Sigmoid colon (tissue), 7 donors: ENCODE measurements around the gene AKAP5. TPM values are rescaled to one million over a fixed set of nuclear protein-coding genes. Genes with fewer than 3 reads are reported as not detected.
"Not testable (repeated sequence)": the region's sequence is repeated elsewhere in the genome, so short reads cannot be mapped to it uniquely, and the experiment has no call there.

Source experiments
- DNase-seq: peaks from one replicate; pipeline ENCODE4 v3.0.0-alpha.2; 2019
- H3K27ac ChIP-seq, 4 donors: fragments of 200-600 bp; sonication (generic); one replicate each; pipeline ENCODE4 v1.5.1; 2016 to 2019; ENCODE audit warnings: mild to moderate bottlenecking in 1 of 4
- H3K27me3 ChIP-seq, 3 donors: fragments of 200-600 bp; sonication (generic); one replicate each; pipeline ENCODE4 v1.5.1; 2019; ENCODE audit warnings: mild to moderate bottlenecking in 1 of 3
- H3K36me3 ChIP-seq, 4 donors: fragments of 200-600 bp; sonication (generic); one replicate each; pipeline ENCODE4 v1.5.1; 2016 to 2019
- H3K4me1 ChIP-seq, 4 donors: fragments of 200-600 bp; sonication (generic); one replicate each; pipeline ENCODE4 v1.5.1; 2017 to 2019
- H3K4me3 ChIP-seq, 4 donors: fragments of 200-600 bp; sonication (generic); one replicate each; pipeline ENCODE4 v1.5.1; 2017 to 2019; ENCODE audit warnings: mild to moderate bottlenecking in 2 of 4, moderate library complexity in 1 of 4
- H3K9me3 ChIP-seq, 4 donors: fragments of 200-600 bp in 3 of 4; sonication (generic) in 3 of 4; one replicate each; pipeline versions ENCODE4 v1.5.1 to v1.6.1; 2013 to 2019
- EP300 ChIP-seq, 4 donors: sonication (generic); formaldehyde crosslinking; IDR thresholded peaks; one replicate each; pipeline ENCODE4 v1.6.1; 2017; ENCODE audit warnings: antibody characterized with exemption in 4 of 4
- POLR2A ChIP-seq, 2 donors: fragments of 450-650 bp; IDR thresholded peaks; one replicate each; pipeline ENCODE4 v1.6.1; 2016; ENCODE audit warnings: antibody characterized with exemption in 2 of 2, mild to moderate bottlenecking in 2 of 2, moderate library complexity in 2 of 2
- POLR2AphosphoS5 ChIP-seq, 4 donors: sonication (generic); formaldehyde crosslinking; IDR thresholded peaks; one replicate each; pipeline ENCODE4 v1.6.1; 2017; ENCODE audit warnings: antibody characterized with exemption in 4 of 4
- WGBS, 2 donors: extraction: QIAGEN DNeasy Blood & Tissue Kit; methylation state at CpG; one replicate each; pipeline ENCODE4 v1.1.7; 2013; 5-methylcytosine and 5-hydroxymethylcytosine counted together
- intact Hi-C: fragments of 100-400 bp; cut with DNase I; formaldehyde crosslinking; loops from one replicate; pipeline ENCODE4 v1.15.1; 2023
- polyA plus RNA-seq, 3 donors: library from polyadenylated mRNA; stranded (reverse); fragments of 200-250 nt; gene quantifications; one replicate each; pipeline ENCODE4 v1.2.3, GENCODE V29; 2013
- total RNA-seq, 4 donors: library from RNA; depleted of rRNA; stranded (reverse); fragments of >200 nt; gene quantifications; one replicate each; pipeline ENCODE4 v1.1.0, GENCODE V29; 2016
- TF ChIP-seq, protein P1 (sequence below), 4 experiments: fragments of 450-650 bp in 3 of 4; fragments of 200-600 bp in 1 of 4; IDR thresholded peaks; one replicate each; pipeline ENCODE4 v1.5.1; 2016 to 2019; ENCODE audit warnings: antibody characterized with exemption in 4 of 4, mild to moderate bottlenecking in 3 of 4, moderate library complexity in 2 of 4
- donor health status: healthy with polysubstance abuse.
- donor health status: Bipolar disorder and iron deficiency.
- donor health status: healthy.

Gene AKAP5
- total and polyA plus RNA-seq, 7 donors: 0.33 to 7.2 (median 1.7) TPM

DNA sequence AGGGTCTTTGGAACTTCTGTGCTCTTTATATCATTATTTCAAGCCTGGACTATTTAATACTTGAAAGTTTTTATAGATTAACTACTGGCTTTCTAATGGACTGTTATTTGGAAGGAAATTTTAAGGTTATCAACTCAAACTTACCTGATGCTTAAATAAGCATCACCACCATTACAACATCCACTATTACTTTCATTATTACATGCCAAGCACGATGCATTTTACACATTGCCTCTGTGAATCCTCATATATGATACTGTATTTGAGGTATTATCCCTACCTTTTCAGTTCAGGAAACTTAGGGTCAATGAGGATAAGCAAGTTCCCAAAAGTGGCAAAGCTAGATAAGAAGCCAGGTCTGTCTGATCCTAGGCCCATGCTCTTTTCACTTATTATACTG is 51.7 kb downstream of the AKAP5 start:
- H3K27ac ChIP-seq: no peak overlapping the region
- DNase-seq: no peak
- H3K9me3 ChIP-seq: no peaks in the 10 kb centered on the region
- peaks cover 0 to 6% (median 3%) of the 10 kb centered on the region in 4 donors for H3K36me3 ChIP-seq
- 63 to 77% methylated on average over 1 of the region's 1 CpG for WGBS, 2 donors
- no peaks in the 10 kb centered on the region for H3K27me3 ChIP-seq
- no peak overlapping the region for H3K4me3 ChIP-seq
- H3K4me1 ChIP-seq: peaks cover 0 to 36% (median 17%) of the 10 kb centered on the region in 4 donors
- TF ChIP-seq EP300 (IDR thresholded peaks at IDR 0.05) (no peak), POLR2AphosphoS5 (IDR thresholded peaks at IDR 0.05) (no peak), POLR2A (IDR thresholded peaks at IDR 0.05) (no peak)
- TF ChIP-seq, protein P1, sequence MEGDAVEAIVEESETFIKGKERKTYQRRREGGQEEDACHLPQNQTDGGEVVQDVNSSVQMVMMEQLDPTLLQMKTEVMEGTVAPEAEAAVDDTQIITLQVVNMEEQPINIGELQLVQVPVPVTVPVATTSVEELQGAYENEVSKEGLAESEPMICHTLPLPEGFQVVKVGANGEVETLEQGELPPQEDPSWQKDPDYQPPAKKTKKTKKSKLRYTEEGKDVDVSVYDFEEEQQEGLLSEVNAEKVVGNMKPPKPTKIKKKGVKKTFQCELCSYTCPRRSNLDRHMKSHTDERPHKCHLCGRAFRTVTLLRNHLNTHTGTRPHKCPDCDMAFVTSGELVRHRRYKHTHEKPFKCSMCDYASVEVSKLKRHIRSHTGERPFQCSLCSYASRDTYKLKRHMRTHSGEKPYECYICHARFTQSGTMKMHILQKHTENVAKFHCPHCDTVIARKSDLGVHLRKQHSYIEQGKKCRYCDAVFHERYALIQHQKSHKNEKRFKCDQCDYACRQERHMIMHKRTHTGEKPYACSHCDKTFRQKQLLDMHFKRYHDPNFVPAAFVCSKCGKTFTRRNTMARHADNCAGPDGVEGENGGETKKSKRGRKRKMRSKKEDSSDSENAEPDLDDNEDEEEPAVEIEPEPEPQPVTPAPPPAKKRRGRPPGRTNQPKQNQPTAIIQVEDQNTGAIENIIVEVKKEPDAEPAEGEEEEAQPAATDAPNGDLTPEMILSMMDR (IDR thresholded peaks at IDR 0.05): no peak
- intact Hi-C loops: loop anchor here (10.0 kb wide), 1 partner anchor 248 kb away; no protein-coding TSS in a partner anchor

DNA sequence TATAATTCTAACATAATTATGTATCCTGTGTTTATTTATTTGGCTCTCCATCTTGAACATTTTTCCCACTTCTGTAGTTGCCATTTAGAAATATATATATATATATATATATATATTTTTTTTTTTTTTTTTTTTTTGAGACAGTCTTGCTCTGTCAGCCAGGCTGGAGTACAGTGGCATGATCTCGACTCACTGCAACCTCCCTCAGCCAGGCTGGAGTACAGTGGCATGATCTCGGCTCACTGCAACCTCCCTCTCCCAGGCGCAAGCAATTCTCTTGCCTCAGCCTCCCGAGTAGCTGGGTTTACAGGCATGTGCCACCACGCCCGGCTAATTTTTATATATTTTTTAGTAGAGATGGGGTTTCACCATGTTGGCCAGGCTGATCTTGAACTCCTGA is 52.4 kb downstream of the AKAP5 start:
- H3K27ac ChIP-seq, DNase-seq, H3K9me3 ChIP-seq, H3K4me3 ChIP-seq, H3K27me3 ChIP-seq: not testable (repeated sequence)
- intact Hi-C loops: loop anchor here (10.0 kb wide), 1 partner anchor 247 kb away; no protein-coding TSS in a partner anchor
- Histone ChIP-seq H3K36me3 (peaks cover 0 to 13% (median 7%) of the 10 kb centered on the region in 4 donors), H3K4me1 (peaks cover 0 to 30% (median 14%) of the 10 kb centered on the region in 4 donors)
- 78 to 94% methylated on average over 6 of the region's 6 CpGs for WGBS, 2 donors

DNA sequence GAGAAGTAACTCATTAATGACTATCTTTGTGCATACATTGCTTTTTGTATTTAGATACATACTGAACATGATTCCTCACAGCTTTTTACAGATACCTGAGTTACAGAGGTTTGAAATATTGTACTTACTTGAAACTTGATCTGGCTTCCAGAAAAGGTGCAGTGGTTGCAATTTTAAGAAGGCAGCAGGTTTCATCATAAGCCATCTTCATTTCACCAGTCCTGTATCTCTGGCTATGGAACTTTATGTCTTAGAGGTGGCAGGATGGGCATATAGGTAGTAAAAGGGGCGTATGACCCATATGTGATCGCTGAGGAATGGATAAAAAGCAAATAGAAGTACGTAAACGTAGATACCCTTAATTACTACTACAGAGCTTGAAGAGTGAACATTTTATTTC is 52.9 kb downstream of the AKAP5 start:
- WGBS, 2 donors: 31 to 76% methylated on average over 4 of the region's 4 CpGs

DNA sequence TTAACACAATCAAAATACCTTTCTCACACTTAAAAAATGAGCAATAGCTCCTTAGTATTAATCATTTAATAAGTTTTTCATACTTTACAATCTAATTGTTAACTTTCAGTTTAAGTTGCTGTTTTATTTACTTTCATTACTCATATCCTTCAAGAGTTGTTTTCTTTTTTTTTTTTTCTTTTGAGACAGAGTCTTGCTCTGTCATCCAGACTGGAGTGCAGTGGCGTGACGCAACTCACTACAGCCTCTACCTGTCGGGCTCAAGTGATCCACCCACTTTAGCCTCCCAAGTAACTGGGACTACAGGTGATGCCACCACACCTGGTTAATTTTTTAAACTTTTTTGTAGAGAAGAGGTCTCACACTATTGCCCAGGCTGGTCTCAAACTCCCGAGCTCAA is 55.4 kb downstream of the AKAP5 start:
- no peak for TF ChIP-seq POLR2A (IDR thresholded peaks at IDR 0.05)
- no peak for TF ChIP-seq POLR2AphosphoS5 (IDR thresholded peaks at IDR 0.05)
- no peak for TF ChIP-seq EP300 (IDR thresholded peaks at IDR 0.05)
- TF ChIP-seq, protein P1 (IDR thresholded peaks at IDR 0.05): no peak
- WGBS, 2 donors: 91 to 92% methylated on average over 4 of the region's 4 CpGs
- no peak overlapping the region for H3K4me3 ChIP-seq
- H3K9me3 ChIP-seq: no peaks in the 10 kb centered on the region
- no peak for DNase-seq
- H3K27me3 ChIP-seq: no peaks in the 10 kb centered on the region
- H3K4me1 ChIP-seq: peaks cover 0 to 9% (median 2%) of the 10 kb centered on the region in 4 donors
- H3K36me3 ChIP-seq: peaks cover 0 to 23% (median 8%) of the 10 kb centered on the region in 4 donors
- no peak overlapping the region for H3K27ac ChIP-seq
- intact Hi-C loops: no loop called here

More for the DNA sequence above, 52.9 kb downstream of the AKAP5 start:
- H3K4me3 ChIP-seq: no peak overlapping the region
- H3K27ac ChIP-seq: no peak overlapping the region
- DNase-seq: no peak
- TF ChIP-seq POLR2A (IDR thresholded peaks at IDR 0.05): no peak
- TF ChIP-seq, protein P1 (IDR thresholded peaks at IDR 0.05): no peak
- no peak for TF ChIP-seq EP300 (IDR thresholded peaks at IDR 0.05)
- no peaks in the 10 kb centered on the region for H3K27me3 ChIP-seq
- peaks cover 0 to 18% (median 8%) of the 10 kb centered on the region in 4 donors for H3K36me3 ChIP-seq
- peaks cover 0 to 28% (median 12%) of the 10 kb centered on the region in 4 donors for H3K4me1 ChIP-seq
- intact Hi-C loops: loop anchor here (10.0 kb wide), 1 partner anchor 247 kb away; no protein-coding TSS in a partner anchor
- no peaks in the 10 kb centered on the region for H3K9me3 ChIP-seq

DNA sequence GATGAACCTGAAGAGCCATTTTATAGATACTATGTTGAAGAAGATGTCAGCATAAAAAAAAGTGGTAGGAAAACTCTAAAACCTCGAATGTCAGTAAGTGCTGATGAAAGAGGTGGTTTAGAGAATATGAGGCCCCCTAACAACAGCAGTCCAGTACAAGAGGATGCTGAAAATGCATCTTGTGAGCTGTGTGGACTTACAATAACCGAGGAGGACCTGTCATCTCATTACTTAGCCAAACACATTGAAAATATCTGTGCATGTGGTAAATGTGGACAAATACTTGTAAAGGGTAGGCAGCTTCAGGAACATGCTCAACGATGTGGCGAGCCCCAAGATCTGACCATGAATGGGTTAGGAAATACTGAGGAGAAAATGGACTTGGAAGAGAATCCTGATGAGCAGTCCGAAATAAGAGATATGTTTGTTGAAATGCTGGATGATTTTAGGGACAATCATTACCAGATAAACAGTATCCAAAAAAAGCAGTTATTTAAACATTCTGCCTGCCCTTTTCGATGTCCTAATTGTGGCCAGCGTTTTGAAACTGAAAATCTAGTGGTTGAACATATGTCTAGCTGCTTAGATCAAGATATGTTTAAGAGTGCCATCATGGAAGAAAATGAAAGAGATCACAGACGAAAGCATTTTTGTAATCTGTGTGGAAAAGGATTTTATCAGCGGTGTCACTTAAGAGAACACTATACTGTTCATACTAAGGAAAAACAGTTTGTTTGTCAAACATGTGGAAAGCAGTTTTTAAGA is 57.5 kb downstream of the AKAP5 start:
- DNase-seq: no peak
- H3K9me3 ChIP-seq: no peaks in the 10 kb centered on the region
- H3K4me3 ChIP-seq: no peak overlapping the region
- intact Hi-C loops: no loop called here
- no peaks in the 10 kb centered on the region for H3K27me3 ChIP-seq
- TF ChIP-seq, protein P1 (IDR thresholded peaks at IDR 0.05): no peak
- TF ChIP-seq EP300 (IDR thresholded peaks at IDR 0.05) (no peak), POLR2AphosphoS5 (IDR thresholded peaks at IDR 0.05) (no peak), POLR2A (IDR thresholded peaks at IDR 0.05) (no peak)
- H3K4me1 ChIP-seq: peaks cover 0 to 3% (median 0%) of the 10 kb centered on the region in 4 donors
- 85 to 86% methylated on average over 9 of the region's 9 CpGs for WGBS, 2 donors
- H3K27ac ChIP-seq: no peak overlapping the region
- H3K36me3 ChIP-seq: peaks cover 0 to 27% (median 8%) of the 10 kb centered on the region in 4 donors
